ENCODE measurements around the gene SV2B. TPM values are rescaled to one million over a fixed set of nuclear protein-coding genes. Genes with fewer than 3 reads are reported as not detected.

Gene SV2B
- total RNA-seq, 1 experiment from 2014 or later: not detected

DNA sequence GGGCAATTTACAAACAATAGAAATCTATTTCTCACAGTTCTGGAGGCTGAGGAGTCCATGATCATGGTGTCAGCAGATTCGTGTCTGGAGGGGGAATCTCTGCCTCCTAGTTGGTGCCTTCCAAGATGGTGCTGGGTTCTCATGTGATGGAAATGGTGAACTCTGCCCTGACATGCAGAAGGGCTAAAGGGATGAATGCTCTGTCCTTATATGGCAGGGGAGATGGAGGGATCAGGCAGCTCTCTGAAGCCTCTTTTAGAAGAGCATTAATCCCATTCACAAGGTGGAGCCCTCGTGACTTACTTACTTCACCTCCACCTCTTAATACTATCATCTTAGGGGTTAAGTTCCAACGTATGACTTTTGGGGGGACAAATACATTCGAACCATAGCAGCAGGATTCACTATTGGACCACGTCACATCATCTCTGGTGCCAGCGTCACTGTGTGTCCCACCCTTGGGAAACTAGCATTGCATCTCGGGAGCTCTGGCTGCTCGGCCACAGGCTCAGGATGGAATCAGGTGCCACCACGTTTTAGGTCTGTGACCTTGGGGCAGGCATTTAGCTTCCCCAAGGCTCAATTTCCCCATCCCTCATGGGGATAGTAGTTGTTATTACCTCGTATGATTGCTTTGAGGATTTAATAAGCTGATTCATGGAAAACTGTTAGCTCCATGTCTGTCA, 53.0 kb downstream of the SV2B start:
- H3K9me2 ChIP-seq (replicated peaks; ENCODE audit: low read length): no peaks in the 10 kb centered on the region
- intact Hi-C loops (cut with micrococcal nuclease): no loop called here
- H3K79me2 ChIP-seq (ENCODE audit: low read length): no peaks in the 10 kb centered on the region
- no peaks in the 10 kb centered on the region for H3K4me1 ChIP-seq (ENCODE audit: insufficient read depth, low read length)
- H3F3A ChIP-seq (ENCODE audit: low read length, unreplicated experiment): no peaks in the 10 kb centered on the region
- H3K4me2 ChIP-seq (ENCODE audit: low read length): no peak overlapping the region
- no peaks in the 10 kb centered on the region for H3K36me3 ChIP-seq (ENCODE audit: low read depth, low read length)
- DNase-seq: no peak
- H4K20me1 ChIP-seq (ENCODE audit: low read length): no peaks in the 10 kb centered on the region
- no peak for TF ChIP-seq EZH2phosphoT487 (IDR thresholded peaks at IDR 0.05; ENCODE audit: borderline replicate concordance, low read length)
- TF ChIP-seq EZH2 (IDR thresholded peaks at IDR 0.05; ENCODE audit: low read length, unreplicated experiment): no peak
- TF ChIP-seq, protein P1, sequence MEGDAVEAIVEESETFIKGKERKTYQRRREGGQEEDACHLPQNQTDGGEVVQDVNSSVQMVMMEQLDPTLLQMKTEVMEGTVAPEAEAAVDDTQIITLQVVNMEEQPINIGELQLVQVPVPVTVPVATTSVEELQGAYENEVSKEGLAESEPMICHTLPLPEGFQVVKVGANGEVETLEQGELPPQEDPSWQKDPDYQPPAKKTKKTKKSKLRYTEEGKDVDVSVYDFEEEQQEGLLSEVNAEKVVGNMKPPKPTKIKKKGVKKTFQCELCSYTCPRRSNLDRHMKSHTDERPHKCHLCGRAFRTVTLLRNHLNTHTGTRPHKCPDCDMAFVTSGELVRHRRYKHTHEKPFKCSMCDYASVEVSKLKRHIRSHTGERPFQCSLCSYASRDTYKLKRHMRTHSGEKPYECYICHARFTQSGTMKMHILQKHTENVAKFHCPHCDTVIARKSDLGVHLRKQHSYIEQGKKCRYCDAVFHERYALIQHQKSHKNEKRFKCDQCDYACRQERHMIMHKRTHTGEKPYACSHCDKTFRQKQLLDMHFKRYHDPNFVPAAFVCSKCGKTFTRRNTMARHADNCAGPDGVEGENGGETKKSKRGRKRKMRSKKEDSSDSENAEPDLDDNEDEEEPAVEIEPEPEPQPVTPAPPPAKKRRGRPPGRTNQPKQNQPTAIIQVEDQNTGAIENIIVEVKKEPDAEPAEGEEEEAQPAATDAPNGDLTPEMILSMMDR (conservative IDR thresholded peaks at IDR 0.05; ENCODE audit: low read depth, low read length): no peak
- ATAC-seq: no peak
- H3K27me3 ChIP-seq (ENCODE audit: low read length): peaks cover 24% of the 10 kb centered on the region; the same call in 1 of the 2 replicates
- no peak overlapping the region for H2AFZ ChIP-seq (ENCODE audit: low read length)
- H3K27ac ChIP-seq (ENCODE audit: low read length): no peak overlapping the region
- no TSS peak for BruUV-seq (replicated peaks)
- POLR2A ChIA-PET (ENCODE audit: unreplicated experiment): no interaction called here
- H3K4me3 ChIP-seq (ENCODE audit: low read length): no peak overlapping the region
- CTCF ChIA-PET: no interaction called here
- no peak overlapping the region for H3K9ac ChIP-seq (ENCODE audit: low read length)
- H3K9me3 ChIP-seq (ENCODE audit: low read length): no peaks in the 10 kb centered on the region

DNA sequence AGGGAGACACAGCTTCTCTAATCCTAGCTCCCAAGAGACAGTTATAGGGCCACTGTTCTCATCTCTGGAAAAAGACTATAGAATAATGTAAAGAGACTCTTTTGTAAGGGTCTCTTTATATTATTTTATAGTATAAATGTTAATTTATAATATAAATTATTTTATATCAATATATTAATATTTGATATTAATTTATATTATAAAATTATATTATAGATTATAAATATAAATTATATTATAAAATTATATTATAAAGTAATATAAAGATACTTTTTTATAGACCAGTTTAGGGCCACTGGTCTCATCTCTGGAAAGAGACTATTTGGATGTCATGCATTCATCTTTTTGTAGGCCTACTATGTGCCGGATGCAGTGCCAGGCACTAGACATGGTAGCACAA, 53.9 kb downstream of the SV2B start:
- Histone ChIP-seq H3K4me2 (ENCODE audit: low read length) (no peak overlapping the region), H3K27me3 (ENCODE audit: low read length) (peaks cover 24% of the 10 kb centered on the region; the same call in 1 of the 2 replicates), H3K36me3 (ENCODE audit: low read depth, low read length) (no peaks in the 10 kb centered on the region), H3K27ac (ENCODE audit: low read length) (no peak overlapping the region), H3K79me2 (ENCODE audit: low read length) (no peaks in the 10 kb centered on the region), H3K4me1 (ENCODE audit: insufficient read depth, low read length) (no peaks in the 10 kb centered on the region), H3F3A (ENCODE audit: low read length, unreplicated experiment) (no peaks in the 10 kb centered on the region), H3K9me3 (ENCODE audit: low read length) (no peaks in the 10 kb centered on the region), H3K9ac (ENCODE audit: low read length) (no peak overlapping the region), H3K9me2 (replicated peaks; ENCODE audit: low read length) (no peaks in the 10 kb centered on the region), H2AFZ (ENCODE audit: low read length) (no peak overlapping the region), H3K4me3 (ENCODE audit: low read length) (no peak overlapping the region), H4K20me1 (ENCODE audit: low read length) (no peaks in the 10 kb centered on the region)
- BruUV-seq (replicated peaks): no TSS peak
- ChIA-PET POLR2A (ENCODE audit: unreplicated experiment) (no interaction called here), CTCF (no interaction called here)
- intact Hi-C loops (cut with micrococcal nuclease): no loop called here
- DNase-seq: no peak
- ATAC-seq: no peak
- TF ChIP-seq EZH2 (IDR thresholded peaks at IDR 0.05; ENCODE audit: low read length, unreplicated experiment): no peak
- no peak for TF ChIP-seq EZH2phosphoT487 (IDR thresholded peaks at IDR 0.05; ENCODE audit: borderline replicate concordance, low read length)
- TF ChIP-seq, protein P1 (conservative IDR thresholded peaks at IDR 0.05; ENCODE audit: low read depth, low read length): no peak

DNA sequence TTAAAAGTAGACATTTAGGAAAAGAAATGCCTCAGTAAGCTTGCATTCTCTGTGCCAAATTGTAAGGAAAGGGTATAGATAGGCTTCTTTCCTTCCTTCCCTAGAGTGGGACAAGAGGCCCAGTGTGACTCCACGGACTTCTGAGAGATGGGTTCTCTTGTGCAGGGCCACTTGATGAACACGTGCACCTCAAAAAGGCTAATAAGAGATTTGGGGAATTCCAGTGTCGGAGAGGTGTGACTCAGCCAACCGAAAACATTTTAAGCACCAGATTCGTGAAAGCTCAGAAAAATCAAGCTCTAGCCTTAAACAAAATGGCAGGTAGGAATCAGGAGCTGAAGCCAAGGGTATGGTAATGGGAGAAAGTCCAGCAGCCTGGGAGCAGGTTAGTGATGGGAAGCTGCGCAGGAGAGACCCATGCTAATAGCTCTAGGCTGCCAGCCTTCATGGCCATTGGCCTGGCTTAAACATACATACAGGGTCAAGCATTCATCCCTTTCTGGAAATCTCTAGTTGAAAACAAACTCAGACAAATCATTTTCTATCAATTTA, 56.2 kb downstream of the SV2B start:
- no peak for DNase-seq
- Histone ChIP-seq H3K9ac (ENCODE audit: low read length) (no peak overlapping the region), H3K4me2 (ENCODE audit: low read length) (no peak overlapping the region), H3K9me2 (replicated peaks; ENCODE audit: low read length) (no peaks in the 10 kb centered on the region), H3K4me3 (ENCODE audit: low read length) (no peak overlapping the region), H3F3A (ENCODE audit: low read length, unreplicated experiment) (no peaks in the 10 kb centered on the region), H3K9me3 (ENCODE audit: low read length) (no peaks in the 10 kb centered on the region), H4K20me1 (ENCODE audit: low read length) (no peaks in the 10 kb centered on the region), H3K36me3 (ENCODE audit: low read depth, low read length) (no peaks in the 10 kb centered on the region), H3K79me2 (ENCODE audit: low read length) (no peaks in the 10 kb centered on the region), H3K27me3 (ENCODE audit: low read length) (0 out of 2 replicates have a peak, but pooled peaks cover 24% of the 10 kb centered on the region), H3K27ac (ENCODE audit: low read length) (no peak overlapping the region), H3K4me1 (ENCODE audit: insufficient read depth, low read length) (no peaks in the 10 kb centered on the region), H2AFZ (ENCODE audit: low read length) (no peak overlapping the region)
- no peak for TF ChIP-seq EZH2phosphoT487 (IDR thresholded peaks at IDR 0.05; ENCODE audit: borderline replicate concordance, low read length)
- TF ChIP-seq EZH2 (IDR thresholded peaks at IDR 0.05; ENCODE audit: low read length, unreplicated experiment): no peak
- TF ChIP-seq, protein P1 (conservative IDR thresholded peaks at IDR 0.05; ENCODE audit: low read depth, low read length): no peak
- intact Hi-C loops (cut with micrococcal nuclease): no loop called here
- BruUV-seq (replicated peaks): no TSS peak
- ATAC-seq: no peak
- CTCF ChIA-PET: no interaction called here
- POLR2A ChIA-PET (ENCODE audit: unreplicated experiment): no interaction called here
